Endothelial cell of umbilical vein (primary cell): ENCODE measurements around the gene SLC10A7. TPM values are rescaled to one million over a fixed set of nuclear protein-coding genes. Genes with fewer than 3 reads are reported as not detected.

Experiments
- BruUV-seq: library from RNA; stranded (reverse); fragments of 400-500 nt; replicated peaks from 2 replicates; lab custom pipeline; 2021; lab: Mats Ljungman, UMichigan
- CTCF ChIA-PET: fragments of 300-600, 350-600 bp; sonication (Branson Sonifier 250); formaldehyde crosslinking; loops from one replicate; lab custom pipeline; 2021; ENCODE audit warnings: antibody characterized with exemption, inconsistent platforms; lab: Charles Lee
- POLR2A ChIA-PET: fragments of 300-600, 350-600 bp; sonication (Branson Sonifier 250); formaldehyde crosslinking; loops from one replicate; lab custom pipeline; 2021; ENCODE audit warnings: antibody characterized with exemption, inconsistent platforms; lab: Charles Lee
- DNase-seq: peaks from one replicate; pipeline ENCODE4 v3.0.0-alpha.2; 2011; ENCODE audit warnings: low read depth, low spot score
- FAIRE-seq: peaks from 2 replicates; lab custom pipeline; 2011; peaks lifted over from hg19 to GRCh38; lab: Jason Lieb, UNC
- H2AFZ ChIP-seq: 2 replicates; pipeline ENCODE4 v1.6.0; 2012; ENCODE audit warnings: low read depth, low read length, control low read depth, inconsistent platforms
- H3K27ac ChIP-seq: 2 replicates; pipeline ENCODE4 v1.5.1; 2011; ENCODE audit warnings: low read depth, mild to moderate bottlenecking, control low read depth, low read length, moderate library complexity; ENCODE audit not compliant: insufficient read depth
- H3K27me3 ChIP-seq, 2 experiments: 2 replicates each; pipeline versions ENCODE4 v1.6.0 to v1.6.1; 2011; ENCODE audit warnings: low read length in 2 of 2, mixed read lengths in 1 of 2; ENCODE audit not compliant: control insufficient read depth in 2 of 2, insufficient read depth in 2 of 2
- H3K36me3 ChIP-seq, 2 experiments: 2 replicates in 1 of 2; 3 replicates in 1 of 2; pipeline ENCODE4 v1.5.1; 2011; ENCODE audit warnings: low read length in 2 of 2, mild to moderate bottlenecking in 1 of 2, moderate library complexity in 1 of 2; ENCODE audit not compliant: control insufficient read depth in 2 of 2, insufficient read depth in 2 of 2; ENCODE audit errors: extremely low read depth in 1 of 2
- H3K4me1 ChIP-seq: 3 replicates; pipeline ENCODE4 v1.5.1; 2011; ENCODE audit warnings: mild to moderate bottlenecking, low read length; ENCODE audit not compliant: control insufficient read depth, insufficient read depth; ENCODE audit errors: extremely low read depth
- H3K4me2 ChIP-seq: 2 replicates; pipeline ENCODE4 v1.6.1; 2011; ENCODE audit warnings: low read length, control low read depth, mixed read lengths; ENCODE audit not compliant: insufficient read depth
- H3K4me3 ChIP-seq, 3 experiments: fragments of 200-600 bp in 1 of 3; sonication (generic), shearing (Covaris generic) in 1 of 3; replicated peaks in 1 of 3; 2 replicates each; pipeline ENCODE4 v1.5.1; 2011 to 2016; ENCODE audit warnings: control low read depth in 3 of 3, low read length in 3 of 3, mild to moderate bottlenecking in 2 of 3, inconsistent platforms in 1 of 3, low read depth in 1 of 3, moderate library complexity in 1 of 3; ENCODE audit not compliant: insufficient read depth in 1 of 3
- H3K79me2 ChIP-seq: 2 replicates; pipeline ENCODE4 v1.6.0; 2012; ENCODE audit warnings: low read length, inconsistent platforms; ENCODE audit not compliant: control insufficient read depth, insufficient read depth
- H3K9ac ChIP-seq: replicated peaks from 2 replicates; pipeline ENCODE3; 2011; ENCODE audit warnings: low read length, control low read depth; ENCODE audit not compliant: insufficient read depth; ENCODE audit errors: extremely low read depth
- H3K9me1 ChIP-seq: replicated peaks from 3 replicates; pipeline ENCODE4 v1.6.0; 2011; ENCODE audit warnings: mild to moderate bottlenecking, low read length; ENCODE audit not compliant: control insufficient read depth, insufficient read depth; ENCODE audit errors: extremely low read depth
- H3K9me3 ChIP-seq: replicated peaks from 2 replicates; pipeline ENCODE4 v1.5.1; 2012; ENCODE audit warnings: low read length, inconsistent platforms; ENCODE audit not compliant: control insufficient read depth, insufficient read depth
- H4K20me1 ChIP-seq: replicated peaks from 2 replicates; pipeline ENCODE3; 2011; ENCODE audit warnings: mild to moderate bottlenecking, low read length; ENCODE audit not compliant: control insufficient read depth, insufficient read depth; ENCODE audit errors: extremely low read depth
- CTCF ChIP-seq, 2 donors: IDR thresholded peaks; 1 replicate in 1 of 2; 2 replicates in 1 of 2; pipeline ENCODE4 v1.5.1; 2011; ENCODE audit warnings: low read length in 2 of 2, mild to moderate bottlenecking in 2 of 2, moderate library complexity in 2 of 2, control low read depth in 1 of 2, inconsistent platforms in 1 of 2, low read depth in 1 of 2; ENCODE audit not compliant: insufficient read depth in 1 of 2; ENCODE audit errors: extremely low read depth in 1 of 2
- EZH2 ChIP-seq: IDR thresholded peaks from 2 replicates; pipeline ENCODE4 v1.6.1; 2012; ENCODE audit warnings: borderline replicate concordance, low read depth, mild to moderate bottlenecking, moderate library complexity, low read length, inconsistent platforms; ENCODE audit not compliant: severe bottlenecking
- FOS ChIP-seq: IDR thresholded peaks from 2 replicates; pipeline ENCODE4 v1.6.1; 2011; ENCODE audit warnings: mild to moderate bottlenecking, low read length, moderate library complexity, borderline replicate concordance; ENCODE audit not compliant: insufficient read depth
- GATA2 ChIP-seq: IDR thresholded peaks from 2 replicates; pipeline ENCODE4 v1.7.0; 2011; ENCODE audit warnings: low read depth, mild to moderate bottlenecking, moderate library complexity, mixed read lengths, low read length; ENCODE audit not compliant: insufficient read length, insufficient read depth
- JUN ChIP-seq: IDR thresholded peaks from 2 replicates; pipeline ENCODE4 v1.6.1; 2011; ENCODE audit warnings: borderline replicate concordance, low read depth; ENCODE audit not compliant: insufficient read length, insufficient read depth
- MAX ChIP-seq: IDR thresholded peaks from 2 replicates; pipeline ENCODE4 v1.6.1; 2011; ENCODE audit not compliant: insufficient read depth, insufficient read length
- MYC ChIP-seq: IDR thresholded peaks from one replicate; pipeline ENCODE4 v1.6.1; 2011; ENCODE audit warnings: mild to moderate bottlenecking, low read depth, low read length
- POLR2A ChIP-seq: IDR thresholded peaks from 2 replicates; pipeline ENCODE4 v1.6.1; 2012; ENCODE audit warnings: low read depth, mild to moderate bottlenecking, control low read depth, low read length
- POLR2AphosphoS5 ChIP-seq: IDR thresholded peaks from 2 replicates; pipeline ENCODE4 v1.6.1; 2012; ENCODE audit warnings: low read depth, mild to moderate bottlenecking, control low read depth, low read length, moderate library complexity; ENCODE audit not compliant: insufficient read depth
- dilution Hi-C: fragments of 300-500 bp; cut with MboI; formaldehyde crosslinking; loops from one replicate; pipeline ENCODE4 v1.15.0; 2019; ENCODE audit warnings: low sequenced_read_pairs; ENCODE audit not compliant: extremely low pct_ligation_motif_present
- intact Hi-C: fragments of 100-400 bp; cut with micrococcal nuclease; formaldehyde crosslinking; loops from one replicate; pipeline ENCODE4 v1.10.0; 2022
- polyA plus RNA-seq, 4 experiments: library from polyadenylated mRNA; depleted of rRNA in 3 of 4; stranded (reverse) in 3 of 4; unstranded in 1 of 4; fragments of >200 nt; gene quantifications; 2 replicates each; pipeline versions ENCODE4 v1.2.1 to v1.2.3, GENCODE V29; 2011 to 2012; ENCODE audit warnings: missing spikeins in 1 of 4
- total RNA-seq: library from RNA; stranded (reverse); gene quantifications from 2 replicates; pipeline ENCODE4 v1.2.3, GENCODE V29; 2021

The SLC10A7 gene
- total and polyA plus RNA-seq, 2 donors (not counting 3 experiments of a cell fraction or from before 2014, with no cell fraction given): 13.6 to 20.4 TPM

- FAIRE-seq: no peak
- BruUV-seq: no TSS peak
- ChIA-PET CTCF (interaction anchor here (0.6 to 2.7 kb wide), 8 partner anchors 10 to 1117 kb away, joined by 3 to 7 read pairs (median 4); no protein-coding TSS in a partner anchor), POLR2A (no interaction called here)
- H3K4me2 ChIP-seq: no peak overlapping the region
- H3K27ac ChIP-seq: no peak overlapping the region
- dilution Hi-C loops (no loop called here), intact Hi-C loops (no loop called here)
- H3K9me1 ChIP-seq: no peaks in the 10 kb centered on the region
- H3K9me3 ChIP-seq: no peaks in the 10 kb centered on the region
- TF ChIP-seq FOS (no peak), CTCF (IDR thresholded peaks at IDR 0.05; ENCODE audit: extremely low read depth in 1 of 2, insufficient read depth in 1 of 2, low read depth in 1 of 2, low read length in 2 of 2) (no peak), MAX (no peak)
- H3K79me2 ChIP-seq: no peaks in the 10 kb centered on the region
- no peaks in the 10 kb centered on the region for H3K27me3 ChIP-seq
- no peak for DNase-seq
- H4K20me1 ChIP-seq: no peaks in the 10 kb centered on the region
- H3K9ac ChIP-seq: no peak overlapping the region
- H3K36me3 ChIP-seq: no peaks in the 10 kb centered on the region
- no peak overlapping the region for H3K4me3 ChIP-seq
- H3K4me1 ChIP-seq: peaks cover 25% of the 10 kb centered on the region
- H2AFZ ChIP-seq: no peak overlapping the region
Observed at GRCh38 chr4:146478009-146478408, 43.7 kb downstream of the SLC10A7 start.

GRCh38 chr4:146477054-146477453, 44.7 kb downstream of the SLC10A7 start:
- intact Hi-C loops (loop anchor here (1.0 kb wide), 2 partner anchors 44 to 70 kb away; partner anchors contain the start of gene SLC10A7), dilution Hi-C loops (no loop called here)
- H3K79me2 ChIP-seq: no peaks in the 10 kb centered on the region
- DNase-seq (peak; percentile 81), FAIRE-seq (peak; percentile 76)
- H3K9me1 ChIP-seq: no peaks in the 10 kb centered on the region
- H3K9ac ChIP-seq: peak overlapping the region; percentile 39
- H3K9me3 ChIP-seq: no peaks in the 10 kb centered on the region
- H3K4me1 ChIP-seq: peaks cover 25% of the 10 kb centered on the region
- BruUV-seq: no TSS peak
- ChIA-PET POLR2A (no interaction called here), CTCF (interaction anchor here (0.9 to 2.7 kb wide), 6 partner anchors 9 to 119 kb away, joined by 3 to 7 read pairs (median 3); no protein-coding TSS in a partner anchor)
- no peaks in the 10 kb centered on the region for H4K20me1 ChIP-seq
- H3K36me3 ChIP-seq: no peaks in the 10 kb centered on the region
- H3K4me2 ChIP-seq: peak overlapping the region; percentile 73
- H3K4me3 ChIP-seq: peak overlapping the region in 1 of 3 experiments; percentile 17
- H3K27ac ChIP-seq: peak overlapping the region; percentile 51
- no peaks in the 10 kb centered on the region for H3K27me3 ChIP-seq
- no peak for TF ChIP-seq POLR2AphosphoS5
- no peak for TF ChIP-seq CTCF (IDR thresholded peaks at IDR 0.05; ENCODE audit: extremely low read depth in 1 of 2, insufficient read depth in 1 of 2, low read depth in 1 of 2, low read length in 2 of 2)
- TF ChIP-seq MYC: no peak
- no peak for TF ChIP-seq MAX
- TF ChIP-seq EZH2: no peak
- peak; percentile 37 for TF ChIP-seq FOS
- TF ChIP-seq JUN: peak; percentile 64
- peak; percentile 66 for TF ChIP-seq GATA2
- no peak for TF ChIP-seq POLR2A
- H2AFZ ChIP-seq: no peak overlapping the region
